Measurements from ENCODE around the gene VLDLR. TPM values are rescaled to one million over a fixed set of nuclear protein-coding genes. Genes with fewer than 3 reads are reported as not detected.

The VLDLR gene
- total RNA-seq, 2 donors from 2014 or later = 18.0 to 19.2 TPM

DNA sequence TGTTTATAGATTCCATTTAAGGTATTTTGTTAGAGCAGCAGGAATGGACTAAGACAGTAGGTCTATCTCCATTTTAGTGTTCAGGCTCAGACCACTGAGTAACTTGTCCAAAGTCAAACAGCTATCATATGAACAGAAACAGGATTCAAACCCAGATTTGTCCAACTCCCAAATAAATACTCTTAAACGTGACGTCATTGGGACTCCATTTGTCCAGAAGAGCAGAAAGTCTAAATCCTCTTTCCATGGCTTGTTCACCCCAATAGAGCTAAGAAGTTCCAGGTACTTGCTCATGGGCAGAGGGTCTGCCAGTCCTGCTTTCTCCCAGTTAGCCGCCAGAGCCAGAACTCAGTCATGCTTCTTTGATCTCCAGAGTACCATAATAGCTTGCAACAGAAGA, 16.3 kb upstream of the VLDLR start:
- H3K27ac Mint-ChIP-seq = no peak overlapping the region
- H3K4me3 Mint-ChIP-seq = no peak overlapping the region
- no peak for DNase-seq
- H3K9me3 Mint-ChIP-seq = no peaks in the 10 kb centered on the region
- H3K36me3 Mint-ChIP-seq (ENCODE audit: insufficient read depth in 2 of 2) = peaks cover 0 to 3% of the 10 kb centered on the region in 2 donors
- H3K4me1 Mint-ChIP-seq (ENCODE audit: low read depth) = no peaks in the 10 kb centered on the region
- H3K27me3 Mint-ChIP-seq (ENCODE audit: low read depth) = peaks cover 16% of the 10 kb centered on the region
- no peak for ATAC-seq (replicated peaks in 1 of 2)

DNA sequence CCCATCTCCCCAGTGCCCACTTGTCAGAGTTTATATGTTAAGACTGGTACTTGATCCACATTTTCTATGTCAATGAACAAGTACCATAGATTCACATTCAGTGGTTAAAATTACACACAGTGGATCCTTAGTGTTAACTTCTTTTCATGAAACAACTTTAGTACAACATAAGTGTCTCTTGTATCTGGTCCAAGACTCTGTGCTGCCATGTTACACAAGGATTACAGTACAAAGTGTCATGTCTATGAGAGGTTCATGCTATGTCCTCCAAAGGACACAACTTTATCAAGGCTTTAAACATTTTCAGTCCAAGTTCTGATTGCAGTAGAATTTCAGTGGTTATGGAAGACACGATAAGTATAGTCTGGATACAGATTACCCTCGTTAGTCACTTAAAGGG, 13.3 kb upstream of the VLDLR start:
- H3K27me3 Mint-ChIP-seq (ENCODE audit: low read depth) = peaks cover 34% of the 10 kb centered on the region
- H3K27ac Mint-ChIP-seq = no peak overlapping the region

DNA sequence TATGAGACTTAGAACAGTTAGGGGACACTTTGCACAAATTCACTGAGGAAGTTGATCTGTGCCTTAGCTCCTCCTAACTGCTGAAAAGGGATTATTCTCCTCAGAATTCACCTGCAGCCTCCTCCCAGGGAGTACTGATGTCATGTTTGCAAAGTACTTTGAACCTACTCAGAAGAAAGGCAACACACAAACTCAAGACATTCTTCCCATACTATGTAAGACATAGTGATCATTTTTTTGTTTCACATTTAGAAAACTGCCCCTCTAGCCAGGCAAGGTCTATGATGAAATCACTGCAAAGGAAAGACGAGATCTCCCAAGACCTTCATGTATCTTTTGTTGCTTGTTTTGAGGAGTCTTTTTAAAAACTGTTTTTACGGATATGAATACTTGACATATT, 10.6 kb upstream of the VLDLR start:
- H3K4me1 Mint-ChIP-seq (ENCODE audit: low read depth) = no peaks in the 10 kb centered on the region
- no peak overlapping the region for H3K4me3 Mint-ChIP-seq
- H3K9me3 Mint-ChIP-seq = no peaks in the 10 kb centered on the region
- peaks cover 55% of the 10 kb centered on the region for H3K27me3 Mint-ChIP-seq (ENCODE audit: low read depth)
- DNase-seq = no peak
- H3K27ac Mint-ChIP-seq = no peak overlapping the region
- no peaks in the 10 kb centered on the region for H3K36me3 Mint-ChIP-seq (ENCODE audit: insufficient read depth in 2 of 2)
- no peak for ATAC-seq (replicated peaks in 1 of 2)

More for the DNA sequence above, 13.3 kb upstream of the VLDLR start:
- no peaks in the 10 kb centered on the region for H3K9me3 Mint-ChIP-seq
- peaks cover 0 to 3% of the 10 kb centered on the region in 2 donors for H3K36me3 Mint-ChIP-seq (ENCODE audit: insufficient read depth in 2 of 2)
- no peak overlapping the region for H3K4me3 Mint-ChIP-seq
- ATAC-seq (replicated peaks in 1 of 2) (no peak), DNase-seq (no peak)
- H3K4me1 Mint-ChIP-seq (ENCODE audit: low read depth) = no peaks in the 10 kb centered on the region

DNA sequence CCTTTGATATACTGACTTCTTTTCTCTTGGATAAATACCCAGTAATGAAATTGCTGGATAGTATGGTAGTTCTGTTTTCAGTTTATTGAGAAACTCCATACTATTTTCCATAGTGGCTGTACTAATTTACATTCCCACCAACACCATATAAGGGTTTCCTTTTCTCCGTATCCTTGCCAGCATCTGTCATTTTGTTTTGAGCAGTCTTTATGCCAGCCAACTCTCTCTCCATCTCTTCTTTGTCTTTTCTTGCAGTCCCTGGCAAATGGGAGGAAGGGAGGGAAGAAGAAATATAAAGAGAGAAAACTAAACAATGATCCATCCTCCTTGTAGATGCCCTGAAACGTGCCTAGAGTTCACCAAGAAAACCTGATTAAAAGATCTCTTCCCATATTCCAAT, 9.6 kb upstream of the VLDLR start:
- Mint-ChIP-seq H3K4me3 (no peak overlapping the region), H3K4me1 (ENCODE audit: low read depth) (no peaks in the 10 kb centered on the region), H3K27me3 (ENCODE audit: low read depth) (peaks cover 56% of the 10 kb centered on the region), H3K9me3 (no peaks in the 10 kb centered on the region), H3K36me3 (ENCODE audit: insufficient read depth in 2 of 2) (no peaks in the 10 kb centered on the region), H3K27ac (no peak overlapping the region)
- no peak for DNase-seq
- no peak for ATAC-seq (replicated peaks in 1 of 2)

DNA sequence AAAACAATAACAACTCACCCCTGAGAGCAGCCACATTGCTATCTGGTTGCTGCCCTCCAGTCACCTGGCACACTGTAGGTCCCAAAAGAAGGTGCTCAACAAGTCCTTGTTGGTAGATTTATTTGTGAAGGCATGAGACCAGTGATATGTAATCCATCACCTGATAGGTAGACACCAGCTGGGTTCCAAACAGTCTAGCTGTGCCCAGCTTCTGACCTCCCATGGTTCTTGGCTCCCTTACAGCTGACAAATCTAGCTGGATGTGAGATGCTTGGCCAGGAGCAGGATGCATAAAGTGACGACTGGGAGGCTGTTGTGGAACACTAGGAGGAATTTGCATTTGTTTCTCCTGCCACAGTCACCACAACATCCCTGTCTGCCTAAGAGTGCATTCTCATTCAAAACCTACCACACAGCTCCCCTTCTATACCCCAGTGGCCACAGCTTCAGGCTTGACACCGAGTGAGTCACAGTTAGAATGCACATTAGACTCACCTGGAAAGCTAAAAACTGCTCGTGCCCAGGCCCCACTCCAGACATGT, 7.8 kb upstream of the VLDLR start:
- H3K4me3 Mint-ChIP-seq = no peak overlapping the region
- peak in 1 of 2 donors; percentile 36 for ATAC-seq (replicated peaks in 1 of 2)
- H3K27me3 Mint-ChIP-seq (ENCODE audit: low read depth) = peaks cover 52% of the 10 kb centered on the region
- peaks cover 2 to 6% of the 10 kb centered on the region in 2 donors for H3K36me3 Mint-ChIP-seq (ENCODE audit: insufficient read depth in 2 of 2)
- H3K27ac Mint-ChIP-seq = no peak overlapping the region
- peaks cover 0 to 5% of the 10 kb centered on the region in 2 donors for H3K9me3 Mint-ChIP-seq
- no peaks in the 10 kb centered on the region for H3K4me1 Mint-ChIP-seq (ENCODE audit: low read depth)
- no peak for DNase-seq

DNA sequence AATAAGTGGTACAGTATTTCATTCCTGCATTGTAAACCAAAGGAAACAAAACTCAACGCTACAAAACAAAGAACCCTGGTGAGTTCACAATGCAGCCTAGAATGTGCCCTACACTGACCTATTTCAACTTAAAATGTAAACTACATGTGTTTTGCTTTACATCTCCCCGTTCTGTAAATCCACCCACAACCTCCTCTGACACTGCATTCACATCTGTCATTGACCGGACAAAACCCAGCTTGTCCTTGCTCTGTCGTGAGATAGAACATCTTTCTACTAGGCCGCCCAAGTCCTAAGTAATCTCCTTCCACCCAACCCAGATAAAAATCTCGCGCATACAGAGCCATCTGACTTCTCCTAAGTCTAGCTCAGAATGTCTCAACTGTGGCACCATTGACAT, 6.1 kb upstream of the VLDLR start:
- Mint-ChIP-seq H3K4me3 (no peak overlapping the region), H3K27me3 (ENCODE audit: low read depth) (peaks cover 67% of the 10 kb centered on the region), H3K27ac (no peak overlapping the region), H3K36me3 (ENCODE audit: insufficient read depth in 2 of 2) (peaks cover 2 to 9% of the 10 kb centered on the region in 2 donors), H3K4me1 (ENCODE audit: low read depth) (peaks cover 4% of the 10 kb centered on the region), H3K9me3 (peaks cover 0 to 5% of the 10 kb centered on the region in 2 donors)
- DNase-seq = no peak
- ATAC-seq (replicated peaks in 1 of 2) = no peak

DNA sequence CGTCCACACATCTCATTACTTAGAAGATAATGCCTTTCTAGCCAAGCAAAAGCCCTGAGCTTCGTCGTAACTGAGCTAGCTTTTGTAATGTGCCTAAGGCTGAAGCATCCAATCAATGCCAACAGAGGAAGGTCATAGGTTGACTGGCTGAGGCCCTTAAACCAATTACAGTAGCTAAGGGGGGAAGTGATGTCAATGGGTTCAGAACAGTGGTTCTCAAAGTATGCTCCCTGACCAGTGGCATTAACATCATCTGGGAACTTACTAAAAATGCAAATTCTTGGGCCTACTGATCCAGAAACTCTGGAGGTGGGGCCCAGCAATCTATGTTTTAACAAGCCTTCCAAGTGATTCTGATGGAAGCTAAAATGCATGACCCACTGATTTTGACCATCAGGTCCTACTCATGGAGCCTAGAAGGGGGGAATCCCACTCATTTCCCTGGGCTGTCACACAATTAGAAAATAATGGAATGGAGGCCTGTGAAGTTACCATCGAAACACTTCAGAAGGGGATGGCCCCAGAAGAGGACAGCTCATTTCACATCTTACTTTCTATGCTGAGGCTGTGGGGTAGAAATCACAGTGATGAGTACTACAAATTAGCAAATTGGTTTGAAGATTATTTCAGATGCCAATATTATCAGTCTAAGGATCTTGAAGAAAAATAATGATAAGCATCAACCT, 4.8 kb upstream of the VLDLR start:
- peaks cover 68% of the 10 kb centered on the region for H3K27me3 Mint-ChIP-seq (ENCODE audit: low read depth)
- no peak overlapping the region for H3K4me3 Mint-ChIP-seq
- H3K4me1 Mint-ChIP-seq (ENCODE audit: low read depth) = peaks cover 10% of the 10 kb centered on the region
- peaks cover 4 to 14% of the 10 kb centered on the region in 2 donors for H3K36me3 Mint-ChIP-seq (ENCODE audit: insufficient read depth in 2 of 2)
- DNase-seq = no peak
- no peak for ATAC-seq (replicated peaks in 1 of 2)
- no peak overlapping the region for H3K27ac Mint-ChIP-seq
- H3K9me3 Mint-ChIP-seq = peaks cover 0 to 5% of the 10 kb centered on the region in 2 donors

DNA sequence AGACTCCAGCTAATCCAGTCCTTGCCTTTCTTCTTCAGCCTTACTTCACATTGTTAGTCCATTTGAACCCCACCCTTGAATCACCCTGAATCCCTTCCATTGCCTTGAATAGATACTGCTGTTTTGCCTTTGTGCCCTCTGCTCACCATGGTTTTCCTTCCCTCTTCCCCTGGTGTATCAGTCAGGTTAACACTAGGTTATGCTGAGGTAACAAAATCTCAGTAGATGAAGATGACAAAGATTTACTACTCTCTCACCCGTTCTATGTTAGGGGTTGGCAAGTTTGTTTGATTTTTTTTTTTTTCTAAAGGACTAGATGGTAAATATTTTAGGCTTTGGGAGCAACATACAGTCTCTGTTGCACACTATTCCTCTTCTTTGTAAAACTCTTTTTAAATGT, 3.3 kb upstream of the VLDLR start:
- peaks cover 10% of the 10 kb centered on the region for H3K4me1 Mint-ChIP-seq (ENCODE audit: low read depth)
- H3K27ac Mint-ChIP-seq = no peak overlapping the region
- H3K4me3 Mint-ChIP-seq = no peak overlapping the region
- peaks cover 68% of the 10 kb centered on the region for H3K27me3 Mint-ChIP-seq (ENCODE audit: low read depth)
- H3K36me3 Mint-ChIP-seq (ENCODE audit: insufficient read depth in 2 of 2) = peaks cover 8 to 14% of the 10 kb centered on the region in 2 donors
- peaks cover 0 to 5% of the 10 kb centered on the region in 2 donors for H3K9me3 Mint-ChIP-seq
- ATAC-seq (replicated peaks in 1 of 2) = no peak
- no peak for DNase-seq

DNA sequence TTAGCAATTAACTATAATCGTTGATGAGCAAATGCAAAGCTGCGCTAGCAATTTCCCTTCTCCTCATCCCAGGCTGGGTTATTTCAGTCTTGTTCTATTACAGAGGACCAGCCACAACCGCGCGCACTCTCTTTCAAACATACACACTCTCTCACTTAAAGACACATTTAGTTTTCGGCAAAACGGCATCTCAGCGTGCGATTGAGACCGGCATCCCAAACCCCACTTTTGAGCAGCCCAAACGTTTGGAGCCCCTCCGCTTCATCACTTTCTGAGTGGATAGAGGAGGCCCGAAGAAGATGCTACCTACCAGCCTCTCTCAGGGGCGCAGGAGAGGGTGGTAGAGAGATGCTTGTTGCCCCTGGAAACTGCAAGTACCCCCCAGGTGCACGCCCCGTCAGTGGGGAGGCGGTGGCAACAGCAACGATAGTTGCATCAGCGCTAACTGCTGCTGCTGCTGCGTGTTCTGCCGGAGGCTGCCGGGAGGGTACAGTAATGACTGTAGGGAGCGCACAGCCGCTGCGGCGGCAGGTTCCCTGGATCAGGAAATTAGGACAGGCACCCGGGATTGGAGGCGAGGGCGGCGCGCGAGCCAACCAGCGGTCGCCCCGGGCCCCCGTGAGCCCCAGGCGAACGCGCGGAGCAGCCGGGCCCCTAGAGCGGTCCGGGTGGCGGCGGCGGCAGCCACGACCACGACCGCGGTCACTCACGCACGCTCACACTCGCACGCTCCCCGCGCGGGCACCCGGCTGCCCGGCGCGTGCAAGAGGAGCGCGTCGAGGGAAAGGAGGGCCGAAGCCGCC, 467 bp upstream of the VLDLR start:
- Mint-ChIP-seq H3K36me3 (ENCODE audit: insufficient read depth in 2 of 2) (peaks cover 12 to 14% of the 10 kb centered on the region in 2 donors), H3K9me3 (peaks cover 0 to 5% of the 10 kb centered on the region in 2 donors), H3K27me3 (ENCODE audit: low read depth) (peaks cover 74% of the 10 kb centered on the region), H3K4me3 (peak overlapping the region; percentile 92 to 98), H3K27ac (peak overlapping the region; percentile 87), H3K4me1 (ENCODE audit: low read depth) (peaks cover 10% of the 10 kb centered on the region)
- DNase-seq = peak; percentile 79 to 85
- peak; percentile 78 to 81 for ATAC-seq (replicated peaks in 1 of 2)

DNA sequence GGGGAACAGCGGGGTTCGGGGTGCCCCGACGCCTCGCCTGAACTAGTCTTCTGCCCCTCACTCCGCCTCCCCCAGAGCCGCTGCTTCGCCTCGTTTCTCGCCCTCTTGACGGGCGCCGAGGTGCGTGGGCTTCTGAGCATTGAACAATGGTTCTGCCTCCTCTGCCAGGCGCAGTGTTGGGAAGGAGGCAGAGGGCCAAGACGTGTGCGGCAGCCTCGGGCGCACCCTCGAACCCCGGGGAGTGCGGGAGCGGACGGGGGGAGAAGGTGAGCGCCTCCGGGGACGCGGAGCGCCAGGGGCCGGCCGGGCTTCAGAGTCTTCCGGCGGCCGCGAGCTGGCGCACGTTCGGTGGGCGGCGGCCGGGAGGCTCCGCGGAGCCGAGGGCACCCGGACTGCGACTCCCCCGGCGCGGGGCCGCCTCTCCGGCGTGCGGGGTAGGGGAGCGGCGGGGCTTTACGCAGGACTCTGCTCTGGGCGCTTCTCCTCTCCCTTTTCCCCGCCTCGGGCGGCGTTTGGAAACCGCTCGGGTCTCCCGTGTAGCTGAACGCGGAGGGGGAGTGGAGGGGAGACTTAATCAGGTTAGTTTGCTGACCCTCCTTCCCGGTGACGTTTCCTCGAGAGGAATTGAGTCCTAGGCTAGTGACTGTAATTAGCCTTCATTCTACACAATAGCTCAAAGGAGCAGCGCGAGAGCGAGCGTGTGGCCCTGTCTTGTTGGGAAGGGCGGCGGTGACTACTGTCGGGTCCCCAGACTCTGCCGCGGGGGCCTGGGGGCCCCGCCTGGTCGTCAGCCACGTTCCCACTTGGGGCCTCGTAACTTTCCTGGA, 1.1 kb downstream of the VLDLR start:
- H3K9me3 Mint-ChIP-seq = peaks cover 0 to 5% of the 10 kb centered on the region in 2 donors
- peaks cover 76% of the 10 kb centered on the region for H3K27me3 Mint-ChIP-seq (ENCODE audit: low read depth)
- ATAC-seq (replicated peaks in 1 of 2) = peak; percentile 17 to 35
- peak overlapping the region; percentile 93 to 95 for H3K4me3 Mint-ChIP-seq
- peak overlapping the region; percentile 55 for H3K27ac Mint-ChIP-seq
- H3K4me1 Mint-ChIP-seq (ENCODE audit: low read depth) = peaks cover 10% of the 10 kb centered on the region
- DNase-seq = peak; percentile 32 to 45
- peaks cover 12 to 14% of the 10 kb centered on the region in 2 donors for H3K36me3 Mint-ChIP-seq (ENCODE audit: insufficient read depth in 2 of 2)

DNA sequence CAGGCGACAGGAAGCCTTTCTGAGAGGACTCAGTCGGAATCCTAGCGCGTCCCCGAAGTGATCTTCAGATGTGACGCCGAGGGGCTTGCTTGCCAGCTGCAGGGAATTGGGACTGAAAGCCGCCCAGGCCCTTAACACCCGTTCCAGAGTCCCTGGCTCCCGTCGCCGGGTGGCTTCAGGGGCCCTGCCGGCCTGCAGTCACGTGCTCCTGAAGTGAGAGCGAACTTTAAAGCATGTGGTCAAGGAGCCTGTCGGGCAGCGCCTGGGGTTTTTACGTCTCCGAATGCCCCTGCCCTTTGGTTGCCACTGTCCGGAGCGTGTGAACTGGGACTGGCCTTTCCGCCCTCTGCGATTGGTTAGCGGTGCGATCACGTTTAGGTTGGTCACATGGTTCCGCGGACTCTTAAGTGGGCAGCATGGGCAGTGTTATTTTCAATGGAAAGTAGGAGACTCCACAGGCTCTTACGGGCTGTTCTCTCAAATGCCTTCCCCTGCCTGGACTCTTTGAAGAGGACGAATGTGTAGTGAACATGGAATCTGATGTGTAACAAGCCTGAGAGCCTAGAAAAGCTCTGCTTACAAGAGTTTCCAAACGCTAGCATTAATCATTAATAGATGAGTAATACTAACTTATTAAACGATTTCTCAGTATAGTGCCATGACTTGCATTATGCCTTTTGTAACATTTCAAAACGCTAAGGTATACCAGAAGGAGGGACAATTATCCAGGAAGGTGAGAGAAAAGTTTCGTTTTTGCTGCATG, 1.9 kb downstream of the VLDLR start:
- Mint-ChIP-seq H3K27me3 (ENCODE audit: low read depth) (peaks cover 78% of the 10 kb centered on the region), H3K4me1 (ENCODE audit: low read depth) (peaks cover 10% of the 10 kb centered on the region), H3K4me3 (peak overlapping the region; percentile 88 to 95), H3K36me3 (ENCODE audit: insufficient read depth in 2 of 2) (peaks cover 9 to 10% of the 10 kb centered on the region in 2 donors), H3K9me3 (peaks cover 0 to 1% of the 10 kb centered on the region in 2 donors), H3K27ac (no peak overlapping the region)
- ATAC-seq (replicated peaks in 1 of 2) = no peak
- DNase-seq = peak in 1 of 2 donors; percentile 2

DNA sequence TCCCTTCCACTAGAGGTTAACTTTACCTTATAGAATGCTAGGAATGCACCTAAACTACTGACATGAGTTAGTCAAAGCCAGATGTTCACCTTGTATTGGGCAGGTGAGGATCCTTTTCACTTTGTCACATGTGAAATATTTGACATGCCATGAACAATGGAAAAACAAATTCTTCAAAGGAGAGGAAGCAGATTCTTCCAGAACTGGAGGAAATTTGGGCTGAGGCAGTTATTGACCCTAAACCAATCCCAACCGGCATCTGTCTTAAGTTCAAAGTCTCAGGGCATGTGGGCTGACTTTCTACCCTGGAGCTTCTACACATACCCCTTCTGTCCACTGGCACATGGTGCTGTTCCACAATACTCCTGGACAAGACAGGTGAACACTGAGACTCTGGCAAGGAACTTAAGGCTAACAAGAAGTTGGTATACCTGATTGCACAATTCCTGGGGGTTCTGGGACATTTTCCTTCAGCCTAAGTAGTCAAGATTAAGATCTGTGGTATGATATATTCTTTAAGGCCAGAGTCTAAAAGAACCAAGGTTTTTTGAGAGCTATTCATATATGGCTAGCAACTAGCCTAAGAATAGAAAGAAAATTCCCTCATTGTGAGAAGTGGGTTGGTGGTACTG, 2.6 kb downstream of the VLDLR start:
- Mint-ChIP-seq H3K9me3 (no peaks in the 10 kb centered on the region), H3K4me3 (peak overlapping the region; percentile 88 to 95), H3K4me1 (ENCODE audit: low read depth) (peaks cover 10% of the 10 kb centered on the region), H3K27me3 (ENCODE audit: low read depth) (peaks cover 77% of the 10 kb centered on the region), H3K27ac (no peak overlapping the region), H3K36me3 (ENCODE audit: insufficient read depth in 2 of 2) (peaks cover 8 to 9% of the 10 kb centered on the region in 2 donors)
- ATAC-seq (replicated peaks in 1 of 2) (no peak), DNase-seq (no peak)

All from activated T-cell treated with anti-CD3 and anti-CD28 coated beads, Interleukin-2, amount 50 U/mL, for 72 hours (primary cell).